T-helper 17 cell (primary cell): ENCODE measurements around the gene ACSL5. TPM values are rescaled to one million over a fixed set of nuclear protein-coding genes. Genes with fewer than 3 reads are reported as not detected.
A peak's percentile ranks its signal among the peaks of the same experiment; 100 is the strongest.

Experiments
- ATAC-seq: fragments of 150-1000 bp; cut with Tn5 transposase; 2 replicates; pipeline ENCODE4 v1.10.0; 2021; ENCODE audit warnings: mild to moderate bottlenecking, moderate library complexity
- DNase-seq, 3 donors: peaks; one replicate each; pipeline versions ENCODE4 v3.0.0 to v3.0.0-alpha.2; 2020 to 2021
- H3K9me3 ChIP-seq: one replicate; pipeline ENCODE4 v1.7.0; 2013; ENCODE audit warnings: low read length, mild to moderate bottlenecking; ENCODE audit not compliant: control insufficient read depth, poor library complexity, severe bottlenecking
- H3K27ac Mint-ChIP-seq: one replicate; pipeline ENCODE4 v1.8.0; 2022; ENCODE audit warnings: mild to moderate bottlenecking, moderate library complexity, mixed read lengths
- H3K27me3 Mint-ChIP-seq: one replicate; pipeline ENCODE4 v1.8.0; 2022; ENCODE audit warnings: mixed read lengths
- H3K36me3 Mint-ChIP-seq: one replicate; pipeline ENCODE4 v1.8.0; 2022; ENCODE audit warnings: low read depth, mixed read lengths
- H3K4me1 Mint-ChIP-seq: one replicate; pipeline ENCODE4 v1.8.0; 2022; ENCODE audit warnings: mild to moderate bottlenecking, mixed read lengths
- H3K4me3 Mint-ChIP-seq: one replicate; pipeline ENCODE4 v1.8.0; 2022; ENCODE audit warnings: mild to moderate bottlenecking, moderate library complexity, mixed read lengths
- total RNA-seq, 4 donors: library from RNA in 2 of 4; stranded (reverse) in 2 of 4; gene quantifications; one replicate each; pipeline ENCODE4 v1.2.3 and lab custom pipeline; 2022 to 2026

The ACSL5 gene
- 10 to 100 TPM; 35.4 to 44.2 TPM for total RNA-seq
- total RNA-seq (lab: John Stamatoyannopoulos, UW) = 84.3 to 104 reads per million in 2 donors

GRCh38 chr10:112373912-112374338 lies at the start of gene ACSL5:
TSS of gene ACSL5 (plus strand) at chr10:112374116. CDS start at chr10:112394947, 20,831 bp downstream.
- DNase-seq (no peak), ATAC-seq (no peak)
- H3K36me3 Mint-ChIP-seq = peaks cover 3% of the 10 kb centered on the region
- peak within 1 kb of the TSS; percentile 100 for H3K27ac Mint-ChIP-seq
- peaks cover 47% of the 10 kb centered on the region for H3K4me1 Mint-ChIP-seq
- H3K27me3 Mint-ChIP-seq = no peaks in the 10 kb centered on the region
- H3K4me3 Mint-ChIP-seq = peak within 1 kb of the TSS; percentile 99
- H3K9me3 ChIP-seq = no peaks in the 10 kb centered on the region

DNA sequence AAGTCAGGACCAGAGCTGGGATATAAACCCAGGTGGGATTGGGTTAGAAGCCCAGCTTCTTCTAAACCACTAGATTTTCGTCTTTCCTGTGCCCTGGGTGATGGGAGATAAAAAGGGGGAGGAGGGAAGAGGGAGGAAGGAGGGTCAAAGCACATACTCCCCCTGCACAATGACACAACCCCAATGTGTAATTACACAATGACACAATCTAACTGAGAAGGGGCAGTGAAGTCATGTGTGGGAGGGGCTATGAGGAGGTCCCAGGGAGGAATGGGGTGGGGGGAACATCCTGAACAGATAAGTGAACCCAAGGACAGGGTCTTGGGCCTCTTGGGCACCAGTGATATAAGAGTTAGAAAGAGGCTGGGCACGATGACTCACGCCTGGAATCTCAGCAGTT lies 46.2 kb upstream of the ACSL5 start:
- peaks cover 4% of the 10 kb centered on the region for H3K4me1 Mint-ChIP-seq
- peaks cover 22% of the 10 kb centered on the region for H3K27me3 Mint-ChIP-seq
- ATAC-seq (no peak), DNase-seq (no peak)
- no peak overlapping the region for H3K27ac Mint-ChIP-seq
- H3K36me3 Mint-ChIP-seq = peaks cover 2% of the 10 kb centered on the region
- H3K4me3 Mint-ChIP-seq = no peak overlapping the region
- H3K9me3 ChIP-seq = no peaks in the 10 kb centered on the region

- Mint-ChIP-seq H3K27ac (no peak overlapping the region), H3K4me3 (no peak overlapping the region), H3K36me3 (no peaks in the 10 kb centered on the region), H3K4me1 (peaks cover 4% of the 10 kb centered on the region), H3K27me3 (peaks cover 15% of the 10 kb centered on the region)
- ATAC-seq (no peak), DNase-seq (no peak)
- H3K9me3 ChIP-seq = no peaks in the 10 kb centered on the region
These were observed 43.8 kb upstream of the ACSL5 start for GRCh38 chr10:112330162-112330561.

GRCh38 chr10:112330607-112331160 lies 43.2 kb upstream of the ACSL5 start:
- peak overlapping the region; percentile 22 for H3K27ac Mint-ChIP-seq
- no peaks in the 10 kb centered on the region for H3K36me3 Mint-ChIP-seq
- ATAC-seq (no peak), DNase-seq (no peak)
- no peaks in the 10 kb centered on the region for H3K9me3 ChIP-seq
- no peak overlapping the region for H3K4me3 Mint-ChIP-seq
- H3K4me1 Mint-ChIP-seq = peaks cover 7% of the 10 kb centered on the region
- peaks cover 15% of the 10 kb centered on the region for H3K27me3 Mint-ChIP-seq

- Mint-ChIP-seq H3K4me1 (peaks cover 10% of the 10 kb centered on the region), H3K27me3 (peaks cover 14% of the 10 kb centered on the region), H3K36me3 (no peaks in the 10 kb centered on the region), H3K4me3 (no peak overlapping the region), H3K27ac (no peak overlapping the region)
- DNase-seq (no peak), ATAC-seq (no peak)
- H3K9me3 ChIP-seq = no peaks in the 10 kb centered on the region
These were observed 41.9 kb upstream of the ACSL5 start for GRCh38 chr10:112332022-112332421.

DNA sequence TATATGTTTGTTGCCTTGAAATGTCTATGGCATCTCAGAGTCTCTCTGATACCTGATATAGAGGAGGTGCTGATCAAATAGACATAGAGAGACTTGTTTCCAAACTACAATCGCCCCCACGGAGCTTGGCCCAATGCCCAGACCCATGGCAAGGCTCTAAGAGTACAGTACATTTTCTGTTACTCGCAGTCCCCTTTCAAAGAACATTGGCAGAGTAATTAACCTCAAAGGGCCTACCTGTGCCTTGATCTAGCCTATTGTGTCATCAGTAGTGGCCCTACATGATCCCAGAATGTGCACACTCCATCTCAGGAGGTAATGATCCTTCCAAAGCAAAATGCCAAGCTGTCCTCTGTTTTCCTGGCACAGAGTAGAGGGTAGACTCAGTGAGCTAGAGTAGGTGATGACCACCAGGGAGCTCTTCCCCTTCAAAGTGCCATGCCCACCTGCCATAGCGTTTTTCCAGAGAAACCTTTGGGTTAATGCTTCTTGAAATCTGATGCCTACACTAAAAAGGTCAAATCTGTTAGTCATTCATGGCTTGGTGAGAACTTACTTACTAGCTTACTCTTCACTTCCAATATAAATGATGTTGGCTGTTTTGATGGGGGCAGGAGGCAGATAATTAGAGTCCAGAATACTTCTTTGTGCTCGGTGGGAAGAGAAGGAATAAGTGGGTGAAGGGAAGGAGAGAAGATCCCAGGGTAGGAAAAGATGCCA lies 41.2 kb upstream of the ACSL5 start:
- Mint-ChIP-seq H3K27ac (no peak overlapping the region), H3K27me3 (peaks cover 14% of the 10 kb centered on the region), H3K4me3 (no peak overlapping the region), H3K4me1 (peaks cover 10% of the 10 kb centered on the region), H3K36me3 (no peaks in the 10 kb centered on the region)
- DNase-seq = no peak
- H3K9me3 ChIP-seq = no peaks in the 10 kb centered on the region
- ATAC-seq = no peak

DNA sequence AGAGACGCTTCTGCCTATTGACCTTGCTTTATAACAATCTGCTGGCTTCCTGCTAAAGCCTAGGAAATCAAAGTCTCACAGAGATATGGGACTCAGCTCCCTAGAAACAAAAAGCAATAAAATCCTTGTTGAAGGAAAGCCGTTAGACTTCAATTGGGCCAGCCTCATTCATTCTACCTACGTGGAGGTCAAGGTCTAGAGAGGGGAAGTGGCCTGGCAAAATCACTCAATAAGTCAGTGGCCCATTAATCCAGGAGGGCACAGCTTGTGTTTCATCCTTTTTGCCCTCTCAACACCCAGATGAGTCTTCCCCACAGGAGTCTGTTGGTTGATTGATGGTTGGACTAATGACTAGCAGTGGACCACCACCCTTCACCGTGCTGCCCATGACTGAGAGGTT lies 40.5 kb upstream of the ACSL5 start:
- Mint-ChIP-seq H3K4me3 (no peak overlapping the region), H3K4me1 (peaks cover 10% of the 10 kb centered on the region), H3K36me3 (no peaks in the 10 kb centered on the region), H3K27ac (no peak overlapping the region), H3K27me3 (peaks cover 14% of the 10 kb centered on the region)
- no peak for DNase-seq
- H3K9me3 ChIP-seq = no peaks in the 10 kb centered on the region
- ATAC-seq = no peak

GRCh38 chr10:112335111-112335867 lies 38.6 kb upstream of the ACSL5 start:
- Mint-ChIP-seq H3K4me3 (no peak overlapping the region), H3K27ac (peak overlapping the region; percentile 61), H3K27me3 (peaks cover 14% of the 10 kb centered on the region), H3K4me1 (peaks cover 10% of the 10 kb centered on the region), H3K36me3 (no peaks in the 10 kb centered on the region)
- no peak for DNase-seq
- no peaks in the 10 kb centered on the region for H3K9me3 ChIP-seq
- no peak for ATAC-seq

DNA sequence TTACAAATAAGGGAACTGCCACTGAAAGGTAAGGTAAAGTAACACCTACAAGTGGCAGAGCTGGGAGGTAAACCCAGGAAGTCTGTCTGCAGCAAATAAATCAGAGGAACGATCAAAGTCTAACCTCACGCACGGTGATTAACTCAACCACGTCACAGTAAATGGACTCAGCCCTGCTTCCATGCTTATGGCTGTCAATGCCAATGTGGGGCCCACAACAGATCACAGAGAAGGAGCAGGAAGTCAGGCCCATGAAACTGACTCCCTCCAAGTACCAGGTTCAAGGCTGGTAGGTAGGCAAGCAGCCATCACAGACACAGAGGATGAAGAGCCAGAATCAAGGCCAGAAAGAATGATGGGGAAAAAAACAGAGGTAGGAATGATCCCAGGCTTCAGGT lies 38.0 kb upstream of the ACSL5 start:
- peaks cover 14% of the 10 kb centered on the region for H3K27me3 Mint-ChIP-seq
- ATAC-seq (no peak), DNase-seq (no peak)
- H3K36me3 Mint-ChIP-seq = no peaks in the 10 kb centered on the region
- no peak overlapping the region for H3K4me3 Mint-ChIP-seq
- peaks cover 10% of the 10 kb centered on the region for H3K4me1 Mint-ChIP-seq
- peak overlapping the region; percentile 61 for H3K27ac Mint-ChIP-seq
- H3K9me3 ChIP-seq = no peaks in the 10 kb centered on the region

DNA sequence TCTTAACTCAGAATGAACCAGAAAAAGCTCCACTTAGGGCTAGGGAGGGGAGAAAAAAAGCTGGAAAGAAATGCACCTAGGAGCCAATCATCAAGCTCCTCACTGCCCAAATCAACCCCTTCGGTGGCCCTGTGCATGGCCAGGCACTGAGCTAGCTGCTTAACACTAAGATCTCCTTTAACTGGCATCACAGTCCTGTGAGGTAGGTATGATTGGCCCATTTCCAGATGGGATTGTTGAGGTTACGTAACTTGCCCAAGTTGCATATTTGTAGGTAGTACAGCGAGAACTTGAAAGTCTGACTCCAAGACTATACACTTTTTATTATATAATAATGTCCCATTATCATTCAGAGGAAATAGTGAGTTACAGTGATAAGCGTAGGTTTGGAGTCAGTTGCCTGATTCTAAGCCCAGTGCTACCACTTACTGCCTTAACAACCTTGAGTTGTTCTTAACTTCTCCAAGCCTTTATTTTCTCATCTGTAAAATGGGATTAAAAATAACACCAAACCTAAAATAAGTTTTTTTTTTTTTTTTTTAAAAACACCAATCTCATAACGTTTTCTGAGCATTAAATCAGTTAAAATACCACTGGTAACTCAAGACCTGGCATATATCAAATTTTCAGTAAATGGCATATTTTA lies 37.2 kb upstream of the ACSL5 start:
- H3K36me3 Mint-ChIP-seq = no peaks in the 10 kb centered on the region
- ATAC-seq (no peak), DNase-seq (no peak)
- H3K4me1 Mint-ChIP-seq = peaks cover 7% of the 10 kb centered on the region
- H3K4me3 Mint-ChIP-seq = no peak overlapping the region
- H3K9me3 ChIP-seq = no peaks in the 10 kb centered on the region
- H3K27ac Mint-ChIP-seq = no peak overlapping the region
- H3K27me3 Mint-ChIP-seq = peaks cover 10% of the 10 kb centered on the region

- Mint-ChIP-seq H3K27ac (no peak overlapping the region), H3K4me1 (peaks cover 7% of the 10 kb centered on the region), H3K36me3 (no peaks in the 10 kb centered on the region), H3K27me3 (peaks cover 5% of the 10 kb centered on the region), H3K4me3 (no peak overlapping the region)
- ATAC-seq = no peak
- DNase-seq = no peak
- H3K9me3 ChIP-seq = no peaks in the 10 kb centered on the region
These were observed 35.0 kb upstream of the ACSL5 start for GRCh38 chr10:112338957-112339356.

DNA sequence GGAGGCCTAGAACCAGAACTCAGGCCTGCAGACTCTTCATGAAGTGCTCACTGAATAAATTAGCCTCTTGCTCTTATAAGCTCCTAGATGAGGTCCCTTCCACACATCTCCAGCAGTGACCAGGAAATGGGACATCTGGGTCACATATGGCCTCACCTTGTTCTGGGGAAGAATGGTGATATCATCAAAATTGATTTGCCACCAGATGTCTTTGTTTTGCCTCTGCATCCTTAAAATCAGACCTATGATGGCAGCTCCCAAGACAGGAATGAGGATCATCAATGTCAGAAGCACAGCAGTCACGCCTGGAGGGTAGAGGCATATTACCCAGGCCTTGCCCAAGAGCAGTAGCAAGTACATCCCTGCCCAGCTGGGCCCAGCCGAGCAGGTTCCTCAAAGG lies 33.3 kb upstream of the ACSL5 start:
- no peaks in the 10 kb centered on the region for H3K9me3 ChIP-seq
- Mint-ChIP-seq H3K27me3 (peaks cover 9% of the 10 kb centered on the region), H3K4me1 (peaks cover 7% of the 10 kb centered on the region), H3K36me3 (no peaks in the 10 kb centered on the region), H3K4me3 (no peak overlapping the region), H3K27ac (no peak overlapping the region)
- ATAC-seq (no peak), DNase-seq (no peak)
